Transverse colon (tissue), 4 donors: ENCODE data around the gene CARHSP1. TPM values are rescaled to one million over a fixed set of nuclear protein-coding genes. Genes with fewer than 3 reads are reported as not detected.
"Not testable (repeated sequence)": the region's sequence is repeated elsewhere in the genome, so short reads cannot be mapped to it uniquely, and the experiment has no call there.

ENCODE experiments used
- DNase-seq: peaks from one replicate; pipeline ENCODE4 v3.0.0-alpha.2; 2019
- H3K27ac ChIP-seq, 4 donors: fragments of 200-600 bp; sonication (generic); 2 replicates each; pipeline ENCODE4 v1.5.1; 2016 to 2018; ENCODE audit warnings: inconsistent platforms in 4 of 4
- H3K27me3 ChIP-seq: fragments of 200-600 bp; sonication (generic); 2 replicates; pipeline ENCODE4 v1.5.1; 2017; ENCODE audit warnings: inconsistent platforms
- H3K36me3 ChIP-seq, 4 donors: fragments of 200-600 bp; sonication (generic); 2 replicates each; pipeline ENCODE4 v1.5.1; 2017 to 2019; ENCODE audit warnings: inconsistent platforms in 4 of 4
- H3K4me1 ChIP-seq, 4 donors: fragments of 200-600 bp; sonication (generic); 2 replicates each; pipeline ENCODE4 v1.5.1; 2017 to 2020; ENCODE audit warnings: inconsistent platforms in 4 of 4
- H3K4me3 ChIP-seq, 4 donors: fragments of 200-600 bp; sonication (generic); 1 replicate in 1 of 4; 2 replicates in 3 of 4; pipeline versions ENCODE4 v1.5.1 to v1.6.1; 2017 to 2019; ENCODE audit warnings: inconsistent platforms in 4 of 4
- H3K9me3 ChIP-seq, 2 donors: fragments of 200-600 bp; sonication (generic); 2 replicates each; pipeline ENCODE4 v1.5.1; 2017 to 2019; ENCODE audit warnings: inconsistent platforms in 2 of 2
- CTCF ChIP-seq, 5 experiments: fragments of 200-600 bp in 3 of 5; fragments of 450-650 bp in 2 of 5; sonication (generic) in 3 of 5; IDR thresholded peaks; 1 replicate in 2 of 5; 2 replicates in 3 of 5; pipeline ENCODE4 v1.5.1; 2016 to 2017; ENCODE audit warnings: antibody characterized with exemption in 5 of 5, inconsistent platforms in 3 of 5, mild to moderate bottlenecking in 2 of 5, moderate library complexity in 1 of 5
- EP300 ChIP-seq: sonication (generic); formaldehyde crosslinking; IDR thresholded peaks from one replicate; pipeline ENCODE4 v1.6.1; 2017; ENCODE audit warnings: antibody characterized with exemption, low read depth
- POLR2A ChIP-seq: fragments of 450-650 bp; IDR thresholded peaks from one replicate; pipeline ENCODE4 v1.6.1; 2016; ENCODE audit warnings: antibody characterized with exemption, mild to moderate bottlenecking, moderate library complexity
- POLR2AphosphoS5 ChIP-seq, 3 donors: sonication (generic); formaldehyde crosslinking; IDR thresholded peaks; one replicate each; pipeline ENCODE4 v1.6.1; 2016; ENCODE audit warnings: antibody characterized with exemption in 3 of 3
- WGBS, 2 donors: methylation state at CpG; one replicate each; pipeline ENCODE4 v1.1.5; 2018; ENCODE audit warnings: low coverage in 1 of 2; 5-methylcytosine and 5-hydroxymethylcytosine counted together
- in situ Hi-C, 4 donors: fragments of 200-750 bp; cut with MboI; loops; one replicate each; pipeline versions ENCODE4 v1.15.0 to v1.15.1; 2017; ENCODE audit warnings: low sequenced_read_pairs in 3 of 4, low pct_ligation_motif_present in 1 of 4, low pct_unique_long_range_greater_than_20kb in 1 of 4
- intact Hi-C: fragments of 100-400 bp; cut with DNase I; formaldehyde crosslinking; loops from one replicate; pipeline ENCODE4 v1.15.1; 2023; ENCODE audit warnings: low total_unique reads
- total RNA-seq, 4 donors: library from RNA; depleted of rRNA; stranded (reverse); fragments of >200 nt; gene quantifications; one replicate each; pipeline ENCODE4 v1.1.0, GENCODE V29; 2016

Gene CARHSP1
- total RNA-seq, 4 donors from 2014 or later, result 11.6 to 61.7 (median 39.6) TPM

GRCh38 chr16:8874388-8874787, 5.6 kb upstream of the CARHSP1 start:
- peaks cover 0 to 23% (median 8%) of the 10 kb centered on the region in 4 donors for H3K4me1 ChIP-seq
- H3K9me3 ChIP-seq, result no peaks in the 10 kb centered on the region
- H3K36me3 ChIP-seq, result no peaks in the 10 kb centered on the region
- DNase-seq, result no peak
- intact Hi-C loops (loop anchor here (5.0 kb wide), 1 partner anchor 77 kb away; the partner anchor contains the start of genes PMM2 and TMEM186), in situ Hi-C loops (loop anchor here in 2 of 4 donors (10.0 kb wide), 3 partner anchors 70 to 310 kb away; no protein-coding TSS in a partner anchor)
- TF ChIP-seq CTCF (IDR thresholded peaks at IDR 0.05) (no peak), EP300 (no peak), POLR2A (no peak), POLR2AphosphoS5 (IDR thresholded peaks at IDR 0.05) (no peak)
- WGBS, 2 donors, result 37 to 65% methylated on average over 2 to 6 of the region's 6 CpGs
- H3K27me3 ChIP-seq, result no peaks in the 10 kb centered on the region
- H3K4me3 ChIP-seq, result no peak overlapping the region
- no peak overlapping the region for H3K27ac ChIP-seq

- intact Hi-C loops, result loop anchor here (5.0 kb wide), 1 partner anchor 77 kb away; the partner anchor contains the start of genes PMM2 and TMEM186
Measured at GRCh38 chr16:8873866-8874195, 5.0 kb upstream of the CARHSP1 start.

GRCh38 chr16:8872967-8873865, 4.4 kb upstream of the CARHSP1 start:
- H3K9me3 ChIP-seq, result no peaks in the 10 kb centered on the region
- H3K4me3 ChIP-seq, result no peak overlapping the region
- WGBS, 2 donors, result 83 to 84% methylated on average over 16 to 22 of the region's 22 CpGs
- H3K4me1 ChIP-seq, result peaks cover 0 to 19% (median 6%) of the 10 kb centered on the region in 4 donors
- DNase-seq, result no peak
- intact Hi-C loops, result loop anchor here (5.0 kb wide), 1 partner anchor 76 kb away; the partner anchor contains the start of genes PMM2 and TMEM186
- no peaks in the 10 kb centered on the region for H3K27me3 ChIP-seq
- in situ Hi-C loops, result loop anchor here in 2 of 4 donors (10.0 kb wide), 3 partner anchors 68 to 308 kb away; no protein-coding TSS in a partner anchor
- TF ChIP-seq CTCF (IDR thresholded peaks at IDR 0.05), result peak; percentile 6 to 23 (median 19)
- no peak for TF ChIP-seq EP300
- no peaks in the 10 kb centered on the region for H3K36me3 ChIP-seq
- H3K27ac ChIP-seq, result no peak overlapping the region

More at GRCh38 chr16:8873866-8874195, 5.0 kb upstream of the CARHSP1 start:
- in situ Hi-C loops, result loop anchor here in 2 of 4 donors (10.0 kb wide), 3 partner anchors 69 to 309 kb away; no protein-coding TSS in a partner anchor
- DNase-seq, H3K36me3 ChIP-seq, H3K27me3 ChIP-seq, H3K9me3 ChIP-seq, H3K27ac ChIP-seq, H3K4me3 ChIP-seq: not testable (repeated sequence)
- peaks cover 0 to 25% (median 9%) of the 10 kb centered on the region in 4 donors for H3K4me1 ChIP-seq
- WGBS, 2 donors, result 91 to 93% methylated on average over 7 of the region's 7 CpGs

GRCh38 chr16:8872071-8872470, 3.3 kb upstream of the CARHSP1 start:
- Histone ChIP-seq H3K27ac (no peak overlapping the region), H3K27me3 (no peaks in the 10 kb centered on the region), H3K9me3 (no peaks in the 10 kb centered on the region), H3K36me3 (no peaks in the 10 kb centered on the region), H3K4me3 (no peak overlapping the region), H3K4me1 (peaks cover 9 to 27% (median 11%) of the 10 kb centered on the region in 4 donors)
- no peak for TF ChIP-seq CTCF (IDR thresholded peaks at IDR 0.05)
- TF ChIP-seq EP300, result no peak
- TF ChIP-seq POLR2A, result no peak
- no peak for TF ChIP-seq POLR2AphosphoS5 (IDR thresholded peaks at IDR 0.05)
- DNase-seq, result no peak
- intact Hi-C loops, result loop anchor here (5.0 kb wide), 1 partner anchor 75 kb away; the partner anchor contains the start of genes PMM2 and TMEM186
- in situ Hi-C loops, result loop anchor here in 2 of 4 donors (10.0 kb wide), 3 partner anchors 67 to 307 kb away; no protein-coding TSS in a partner anchor
- 61 to 80% methylated on average over 3 to 5 of the region's 5 CpGs for WGBS, 2 donors

- in situ Hi-C loops, result loop anchor here in 2 of 4 donors (10.0 kb wide), 3 partner anchors 65 to 305 kb away; no protein-coding TSS in a partner anchor
- Histone ChIP-seq H3K27ac (peak overlapping the region in 3 of 4 donors; percentile 92 to 95 (median 94)), H3K4me1 (peaks cover 27 to 49% (median 32%) of the 10 kb centered on the region in 4 donors)
- WGBS, 2 donors, result 73 to 90% methylated on average over 3 to 10 of the region's 10 CpGs
- not testable (repeated sequence) for H3K9me3 ChIP-seq, H3K36me3 ChIP-seq, H3K27me3 ChIP-seq, DNase-seq, H3K4me3 ChIP-seq
- intact Hi-C loops, result loop anchor here (5.0 kb wide), 1 partner anchor 73 kb away; the partner anchor contains the start of genes PMM2 and TMEM186
Measured at GRCh38 chr16:8869988-8870241, 1.1 kb upstream of the CARHSP1 start.
